Left colon (tissue), 2 donors: ENCODE results near the gene RAB7A. TPM values are rescaled to one million over a fixed set of nuclear protein-coding genes. Genes with fewer than 3 reads are reported as not detected.

Experiments used
- total RNA-seq, 2 donors: library from RNA; stranded (reverse); fragmentation: NEBNext Ultra II Directional; extraction: Animal tissue kit (Norgen Biotek cat#: 25700); gene quantifications; one replicate each; pipeline ENCODE4 v1.2.1, GENCODE V29; 2021
- donor health status: DM: no; HTN: no; CAD: no.
- donor health status: DM: yes; HTN: yes; CAD: no.

RAB7A gene
- total RNA-seq, 2 donors from 2014 or later: 254 to 307 TPM

Other genes starting within 250 kb of the RAB7A start
- gene GATA2, start 233.0 kb upstream of the RAB7A start, total RNA-seq: 1 to 10 TPM; 2.6 to 6.0 TPM
- gene RPN1, start 75.4 kb upstream of the RAB7A start, total RNA-seq: 100 to 1,000 TPM; 167 to 202 TPM
- gene ACAD9, start 153.4 kb downstream of the RAB7A start, total RNA-seq: 10 to 100 TPM; 33.0 to 44.8 TPM